ENCODE measurements around the gene CMTR2. TPM values are rescaled to one million over a fixed set of nuclear protein-coding genes. Genes with fewer than 3 reads are reported as not detected.

Gene CMTR2
- total and polyA plus RNA-seq, 2 experiments from 2014 or later: 13.7 to 29.1 TPM

- peak; percentile 38 for DNase-seq
- in situ Hi-C loops (cut with MboI): no loop called here
- no peak overlapping the region for H3K27ac ChIP-seq
Measured at GRCh38 chr16:71311553-71312158, 22.5 kb upstream of the CMTR2 start.

DNA sequence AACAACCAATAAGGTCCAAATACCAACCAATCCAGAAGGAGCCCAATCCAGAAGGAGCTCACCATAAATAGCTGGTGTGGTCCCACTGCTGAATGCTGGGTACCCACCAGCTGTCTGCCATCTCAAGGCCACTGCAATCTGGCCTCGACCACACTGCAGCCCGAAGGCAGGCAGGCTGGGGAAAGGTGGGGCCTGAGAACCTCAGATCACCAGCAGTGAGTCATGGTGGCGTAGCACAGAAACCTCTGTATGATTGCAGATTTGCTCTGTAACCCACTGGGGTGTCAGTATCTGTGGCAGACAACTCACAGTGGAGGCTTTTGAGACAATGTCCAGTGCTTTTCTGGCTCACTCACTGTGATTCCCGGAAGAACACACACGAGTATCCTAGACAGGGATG is 14.7 kb upstream of the CMTR2 start:
- peak; percentile 46 for DNase-seq
- Histone ChIP-seq H3K27me3 (replicated peaks; ENCODE audit: insufficient read depth) (no peaks in the 10 kb centered on the region), H3K27ac (no peak overlapping the region), H3K4me2 (ENCODE audit: unreplicated experiment) (no peak overlapping the region), H2AFZ (no peak overlapping the region), H3K4me1 (ENCODE audit: insufficient read depth) (no peaks in the 10 kb centered on the region), H3K4me3 (no peak overlapping the region), H4K20me1 (ENCODE audit: insufficient read depth) (no peaks in the 10 kb centered on the region), H3F3A (ENCODE audit: insufficient read depth) (no peaks in the 10 kb centered on the region), H3K9me3 (ENCODE audit: low read depth) (no peaks in the 10 kb centered on the region), H3K9me2 (ENCODE audit: insufficient read depth) (no peaks in the 10 kb centered on the region), H3K9ac (no peak overlapping the region), H3K36me3 (ENCODE audit: low read depth) (no peaks in the 10 kb centered on the region), H3K79me2 (ENCODE audit: insufficient read depth) (no peaks in the 10 kb centered on the region)
- TF ChIP-seq EZH2phosphoT487 (IDR thresholded peaks at IDR 0.05; ENCODE audit: insufficient read depth, low read depth) (no peak), EZH2 (IDR thresholded peaks at IDR 0.05; ENCODE audit: insufficient read depth, poor library complexity, severe bottlenecking) (no peak)
- WGBS, 2 experiments (ENCODE audit: low coverage in 1 of 2, low lambda C conversion rate in 2 of 2, missing lambda C conversion rate in 2 of 2): 50 to 52% methylated on average over 5 of the region's 5 CpGs
- in situ Hi-C loops (cut with MboI): no loop called here

More at GRCh38 chr16:71311553-71312158, 22.5 kb upstream of the CMTR2 start:
- Histone ChIP-seq H3K27me3 (replicated peaks; ENCODE audit: insufficient read depth) (no peaks in the 10 kb centered on the region), H3K9me2 (ENCODE audit: insufficient read depth) (no peaks in the 10 kb centered on the region), H3K9me3 (ENCODE audit: low read depth) (no peaks in the 10 kb centered on the region), H3K4me1 (ENCODE audit: insufficient read depth) (no peaks in the 10 kb centered on the region), H3K4me2 (ENCODE audit: unreplicated experiment) (no peak overlapping the region), H3K4me3 (no peak overlapping the region), H3F3A (ENCODE audit: insufficient read depth) (no peaks in the 10 kb centered on the region), H3K79me2 (ENCODE audit: insufficient read depth) (no peaks in the 10 kb centered on the region), H3K36me3 (ENCODE audit: low read depth) (no peaks in the 10 kb centered on the region), H2AFZ (no peak overlapping the region), H3K9ac (no peak overlapping the region), H4K20me1 (ENCODE audit: insufficient read depth) (no peaks in the 10 kb centered on the region)
- TF ChIP-seq EZH2phosphoT487 (IDR thresholded peaks at IDR 0.05; ENCODE audit: insufficient read depth, low read depth): no peak
- WGBS, 2 experiments (ENCODE audit: low coverage in 1 of 2, low lambda C conversion rate in 2 of 2, missing lambda C conversion rate in 2 of 2): 16 to 17% methylated on average over 7 of the region's 7 CpGs

DNA sequence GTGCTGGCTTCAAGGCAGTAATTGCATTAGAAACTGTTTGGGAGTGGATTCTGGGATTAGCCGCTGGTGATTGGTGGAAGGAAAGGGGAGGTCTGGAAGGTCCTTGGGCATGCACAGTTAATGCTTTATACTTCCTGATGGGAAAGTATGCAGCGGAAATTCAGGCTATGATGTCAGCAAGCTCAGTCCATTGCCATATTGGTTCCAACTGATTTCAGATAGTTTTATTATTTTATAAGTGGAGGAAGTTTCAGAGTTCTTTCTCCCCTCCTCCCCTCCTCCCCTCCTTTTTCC is 8.1 kb upstream of the CMTR2 start:
- no peak for TF ChIP-seq EZH2 (IDR thresholded peaks at IDR 0.05; ENCODE audit: insufficient read depth, poor library complexity, severe bottlenecking)
- TF ChIP-seq EZH2phosphoT487 (IDR thresholded peaks at IDR 0.05; ENCODE audit: insufficient read depth, low read depth): no peak
- H3K9me3 ChIP-seq (ENCODE audit: low read depth): no peaks in the 10 kb centered on the region
- H3K27me3 ChIP-seq (replicated peaks; ENCODE audit: insufficient read depth): no peaks in the 10 kb centered on the region; the same call in 1 of the 2 replicates
- WGBS, 2 experiments (ENCODE audit: low coverage in 1 of 2, low lambda C conversion rate in 2 of 2, missing lambda C conversion rate in 2 of 2): 49 to 54% methylated on average over 2 of the region's 2 CpGs
- no peaks in the 10 kb centered on the region; the same call in 1 of the 2 replicates for H4K20me1 ChIP-seq (ENCODE audit: insufficient read depth)
- H3K9ac ChIP-seq: no peak overlapping the region
- no peak overlapping the region for H2AFZ ChIP-seq
- no peaks in the 10 kb centered on the region for H3K79me2 ChIP-seq (ENCODE audit: insufficient read depth)
- H3K27ac ChIP-seq: no peak overlapping the region
- DNase-seq: no peak
- no peaks in the 10 kb centered on the region for H3K9me2 ChIP-seq (ENCODE audit: insufficient read depth)
- H3F3A ChIP-seq (ENCODE audit: insufficient read depth): no peaks in the 10 kb centered on the region
- no peaks in the 10 kb centered on the region for H3K4me1 ChIP-seq (ENCODE audit: insufficient read depth)
- in situ Hi-C loops (cut with MboI): no loop called here
- no peak overlapping the region for H3K4me3 ChIP-seq
- H3K4me2 ChIP-seq (ENCODE audit: unreplicated experiment): no peak overlapping the region
- H3K36me3 ChIP-seq (ENCODE audit: low read depth): no peaks in the 10 kb centered on the region

- no peaks in the 10 kb centered on the region; the same call in 1 of the 2 replicates for H4K20me1 ChIP-seq (ENCODE audit: insufficient read depth)
- H3K4me3 ChIP-seq: no peak overlapping the region
- no peaks in the 10 kb centered on the region for H3K4me1 ChIP-seq (ENCODE audit: insufficient read depth)
- WGBS, 2 experiments (ENCODE audit: low coverage in 1 of 2, low lambda C conversion rate in 2 of 2, missing lambda C conversion rate in 2 of 2): 15 to 16% methylated on average over 3 of the region's 3 CpGs
- H3K36me3 ChIP-seq (ENCODE audit: low read depth): no peaks in the 10 kb centered on the region
- H3F3A ChIP-seq (ENCODE audit: insufficient read depth): no peaks in the 10 kb centered on the region
- H2AFZ ChIP-seq: no peak overlapping the region
- H3K4me2 ChIP-seq (ENCODE audit: unreplicated experiment): no peak overlapping the region
- no peaks in the 10 kb centered on the region for H3K9me2 ChIP-seq (ENCODE audit: insufficient read depth)
- H3K79me2 ChIP-seq (ENCODE audit: insufficient read depth): no peaks in the 10 kb centered on the region
- DNase-seq: no peak
- no peaks in the 10 kb centered on the region; the same call in 1 of the 2 replicates for H3K27me3 ChIP-seq (replicated peaks; ENCODE audit: insufficient read depth)
- H3K27ac ChIP-seq: no peak overlapping the region
- in situ Hi-C loops (cut with MboI): no loop called here
- no peaks in the 10 kb centered on the region for H3K9me3 ChIP-seq (ENCODE audit: low read depth)
- TF ChIP-seq EZH2 (IDR thresholded peaks at IDR 0.05; ENCODE audit: insufficient read depth, poor library complexity, severe bottlenecking) (no peak), EZH2phosphoT487 (IDR thresholded peaks at IDR 0.05; ENCODE audit: insufficient read depth, low read depth) (no peak)
- H3K9ac ChIP-seq: no peak overlapping the region
Measured at GRCh38 chr16:71296584-71297340, 7.6 kb upstream of the CMTR2 start.
